Mesothelial cell of epicardium (in vitro differentiated cells): ENCODE results near the gene KAZN. TPM values are rescaled to one million over a fixed set of nuclear protein-coding genes. Genes with fewer than 3 reads are reported as not detected.

Source experiments
- DNase-seq, 2 experiments: peaks; one replicate each; pipeline ENCODE4 v3.0.0; 2021; ENCODE audit warnings: low spot score in 2 of 2; ENCODE audit not compliant: unreplicated experiment in 2 of 2
- H3K27ac Mint-ChIP-seq: 2 replicates; pipeline ENCODE4 v1.8.0; 2021; ENCODE audit warnings: mixed read lengths
- H3K27me3 Mint-ChIP-seq: 2 replicates; pipeline ENCODE4 v1.8.0; 2021; ENCODE audit warnings: low read depth, mixed read lengths
- H3K36me3 Mint-ChIP-seq: 2 replicates; pipeline ENCODE4 v1.8.0; 2021; ENCODE audit warnings: mixed read lengths
- H3K4me1 Mint-ChIP-seq: 2 replicates; pipeline ENCODE4 v1.8.0; 2021; ENCODE audit warnings: mixed read lengths
- H3K4me3 Mint-ChIP-seq: 2 replicates; pipeline ENCODE4 v1.8.0; 2021; ENCODE audit warnings: mild to moderate bottlenecking, moderate library complexity, mixed read lengths
- H3K9me3 Mint-ChIP-seq: 2 replicates; pipeline ENCODE4 v1.8.0; 2021; ENCODE audit warnings: mixed read lengths
- total RNA-seq: library from RNA; stranded (reverse); gene quantifications from 3 replicates; pipeline ENCODE4 v1.2.1, GENCODE V29; 2021
- TF ChIP-seq, protein P1 (sequence below): fragments of 200-600 bp; sonication (generic); IDR thresholded peaks from one replicate; pipeline ENCODE4 v1.5.0; 2021; ENCODE audit warnings: antibody characterized with exemption; ENCODE audit not compliant: unreplicated experiment

Gene KAZN
- total RNA-seq, 1 donor from 2014 or later, result 38.4 TPM

DNA sequence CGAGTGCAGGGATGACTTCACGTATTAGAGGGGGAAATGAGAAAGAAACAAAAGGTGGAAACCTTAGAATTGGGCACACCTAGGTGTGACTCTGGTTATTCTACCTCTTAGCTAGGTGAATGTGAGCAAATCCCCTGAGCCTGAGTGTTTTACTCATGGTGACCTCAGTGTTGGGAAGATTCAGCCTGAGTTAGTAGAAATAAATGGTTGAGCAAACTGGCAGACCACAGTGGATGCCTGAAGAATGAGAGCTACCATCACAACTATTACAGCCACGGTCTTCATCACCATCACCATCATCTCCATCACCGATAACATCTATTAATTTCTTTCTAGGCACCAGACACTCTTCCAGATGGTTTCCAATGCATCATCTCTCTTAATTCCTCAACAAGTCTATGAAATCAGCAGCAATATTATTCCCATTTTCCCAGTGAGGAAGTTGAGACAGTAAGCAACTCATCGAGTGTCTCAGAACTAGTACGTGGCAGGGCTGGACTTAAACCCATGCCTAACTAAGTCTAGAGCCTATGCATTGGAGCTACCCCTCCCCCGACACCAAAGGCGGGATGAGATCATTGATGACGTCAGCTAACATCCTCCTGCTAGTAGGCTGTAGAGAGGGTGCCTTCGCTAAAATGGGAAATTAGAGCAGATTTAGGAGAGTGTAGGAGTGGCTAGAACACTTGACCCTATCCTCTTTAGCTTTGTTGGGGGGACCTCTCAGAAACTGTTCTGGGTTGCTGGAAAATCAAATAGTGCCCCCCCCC, 7.9 kb upstream of the KAZN start:
- H3K36me3 Mint-ChIP-seq, result no peaks in the 10 kb centered on the region
- peaks cover 37% of the 10 kb centered on the region for H3K4me1 Mint-ChIP-seq
- H3K4me3 Mint-ChIP-seq, result no peak overlapping the region
- TF ChIP-seq, protein P1, sequence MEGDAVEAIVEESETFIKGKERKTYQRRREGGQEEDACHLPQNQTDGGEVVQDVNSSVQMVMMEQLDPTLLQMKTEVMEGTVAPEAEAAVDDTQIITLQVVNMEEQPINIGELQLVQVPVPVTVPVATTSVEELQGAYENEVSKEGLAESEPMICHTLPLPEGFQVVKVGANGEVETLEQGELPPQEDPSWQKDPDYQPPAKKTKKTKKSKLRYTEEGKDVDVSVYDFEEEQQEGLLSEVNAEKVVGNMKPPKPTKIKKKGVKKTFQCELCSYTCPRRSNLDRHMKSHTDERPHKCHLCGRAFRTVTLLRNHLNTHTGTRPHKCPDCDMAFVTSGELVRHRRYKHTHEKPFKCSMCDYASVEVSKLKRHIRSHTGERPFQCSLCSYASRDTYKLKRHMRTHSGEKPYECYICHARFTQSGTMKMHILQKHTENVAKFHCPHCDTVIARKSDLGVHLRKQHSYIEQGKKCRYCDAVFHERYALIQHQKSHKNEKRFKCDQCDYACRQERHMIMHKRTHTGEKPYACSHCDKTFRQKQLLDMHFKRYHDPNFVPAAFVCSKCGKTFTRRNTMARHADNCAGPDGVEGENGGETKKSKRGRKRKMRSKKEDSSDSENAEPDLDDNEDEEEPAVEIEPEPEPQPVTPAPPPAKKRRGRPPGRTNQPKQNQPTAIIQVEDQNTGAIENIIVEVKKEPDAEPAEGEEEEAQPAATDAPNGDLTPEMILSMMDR, result no peak
- no peaks in the 10 kb centered on the region for H3K9me3 Mint-ChIP-seq
- DNase-seq, result no peak
- no peak overlapping the region for H3K27ac Mint-ChIP-seq
- peaks cover 1% of the 10 kb centered on the region for H3K27me3 Mint-ChIP-seq

DNA sequence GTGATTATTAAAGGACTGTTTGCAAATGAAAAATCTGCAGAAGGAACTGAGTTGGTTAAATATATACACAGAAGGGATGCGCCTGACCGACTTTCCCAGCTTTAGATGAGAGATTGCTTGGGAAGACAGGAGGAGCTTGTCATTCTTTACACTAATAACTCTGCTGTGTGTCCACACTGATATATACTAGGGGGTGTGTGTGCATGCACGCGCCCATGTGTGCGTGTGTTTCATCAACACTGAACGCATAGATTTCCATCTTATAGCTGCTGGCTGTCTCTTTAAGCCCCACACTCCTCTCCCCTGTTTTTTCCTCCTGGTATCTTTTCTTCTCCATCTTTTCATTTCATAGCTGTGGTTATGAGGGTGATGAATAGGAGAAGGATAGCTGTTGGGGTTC, 6.9 kb upstream of the KAZN start:
- peaks cover 33% of the 10 kb centered on the region for H3K4me1 Mint-ChIP-seq
- no peaks in the 10 kb centered on the region for H3K36me3 Mint-ChIP-seq
- peak overlapping the region; percentile 43 for H3K27ac Mint-ChIP-seq
- peaks cover 1% of the 10 kb centered on the region for H3K27me3 Mint-ChIP-seq
- no peak overlapping the region for H3K4me3 Mint-ChIP-seq
- TF ChIP-seq, protein P1, result no peak
- no peak for DNase-seq
- no peaks in the 10 kb centered on the region for H3K9me3 Mint-ChIP-seq

DNA sequence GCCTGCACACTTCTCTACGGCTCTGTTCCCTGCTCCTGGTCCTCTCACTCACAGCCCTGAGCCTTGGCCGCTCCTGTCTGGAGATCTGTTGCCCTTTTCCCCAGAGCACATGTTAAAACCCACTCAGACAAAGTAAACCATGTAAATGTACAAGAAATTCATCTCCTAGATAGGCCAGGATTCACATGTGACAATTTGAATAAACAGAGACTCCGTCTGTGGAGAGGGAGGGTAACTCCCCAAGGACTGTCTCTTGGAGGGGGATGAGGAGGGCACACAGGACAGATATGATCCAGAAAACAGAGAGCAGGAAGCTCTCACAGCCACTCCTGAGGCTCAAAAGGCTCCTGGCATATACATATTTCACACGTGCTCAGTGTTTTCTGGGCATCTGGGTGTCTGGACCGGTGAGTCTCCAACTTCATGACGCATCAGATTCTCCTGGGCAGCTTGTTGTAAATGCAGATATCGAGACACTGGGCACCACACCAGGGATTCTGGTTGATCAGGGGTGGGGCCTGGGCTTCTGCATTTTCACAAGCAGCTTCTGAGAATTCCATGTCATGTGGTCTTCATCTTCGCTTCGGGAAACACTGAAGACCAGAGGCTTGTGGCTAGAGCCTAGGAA, 6.4 kb upstream of the KAZN start:
- peaks cover 33% of the 10 kb centered on the region for H3K4me1 Mint-ChIP-seq

DNA sequence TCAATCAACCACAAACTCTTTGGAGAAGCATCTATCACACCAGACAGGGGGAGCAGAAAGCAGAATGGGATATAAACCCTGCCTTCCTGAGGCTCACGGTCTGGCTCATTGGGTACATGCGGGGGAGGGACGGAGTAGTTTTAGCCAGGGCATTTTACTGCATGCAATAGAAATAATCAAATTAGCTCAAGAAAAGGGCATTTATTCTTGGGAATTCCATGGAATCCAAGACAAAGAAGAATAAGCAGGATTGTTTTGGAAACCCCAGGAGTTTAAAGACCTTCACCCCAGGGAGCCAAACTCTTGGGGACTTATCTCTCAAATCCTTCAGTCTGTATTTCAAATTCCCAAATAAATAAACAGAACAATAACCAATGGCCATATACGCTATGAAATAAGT, 5.2 kb upstream of the KAZN start:
- Mint-ChIP-seq H3K27ac (no peak overlapping the region), H3K36me3 (no peaks in the 10 kb centered on the region), H3K4me1 (peaks cover 39% of the 10 kb centered on the region), H3K4me3 (no peak overlapping the region), H3K9me3 (no peaks in the 10 kb centered on the region), H3K27me3 (peaks cover 1% of the 10 kb centered on the region)
- DNase-seq, result no peak
- TF ChIP-seq, protein P1, result no peak

More for the DNA sequence above, 6.4 kb upstream of the KAZN start:
- TF ChIP-seq, protein P1, result no peak
- H3K4me3 Mint-ChIP-seq, result no peak overlapping the region
- H3K27me3 Mint-ChIP-seq, result peaks cover 1% of the 10 kb centered on the region
- no peaks in the 10 kb centered on the region for H3K36me3 Mint-ChIP-seq
- DNase-seq, result no peak
- H3K9me3 Mint-ChIP-seq, result no peaks in the 10 kb centered on the region
- peak overlapping the region; percentile 43 for H3K27ac Mint-ChIP-seq

DNA sequence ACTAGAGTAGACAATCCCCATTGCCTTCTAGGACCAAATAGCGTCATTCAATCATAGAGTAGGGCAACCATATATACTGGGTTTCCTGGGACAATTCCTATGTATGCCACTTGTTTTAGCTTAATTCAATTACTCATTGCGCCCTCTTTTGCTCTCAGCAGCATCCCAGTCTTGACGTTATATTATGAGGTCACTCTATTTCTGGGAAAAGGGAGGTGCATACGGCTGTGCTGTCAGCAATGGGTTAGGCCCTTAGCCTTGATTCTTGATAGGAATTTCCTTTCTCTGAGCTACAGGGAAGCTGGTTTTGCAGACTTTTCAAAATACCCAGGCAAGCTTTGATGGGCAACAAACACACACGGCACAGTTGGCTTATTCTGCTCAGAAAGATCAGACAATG, 4.4 kb upstream of the KAZN start:
- peaks cover 39% of the 10 kb centered on the region for H3K4me1 Mint-ChIP-seq
- no peaks in the 10 kb centered on the region for H3K9me3 Mint-ChIP-seq
- DNase-seq, result no peak
- H3K27me3 Mint-ChIP-seq, result peaks cover 1% of the 10 kb centered on the region
- H3K27ac Mint-ChIP-seq, result no peak overlapping the region
- TF ChIP-seq, protein P1, result no peak
- H3K4me3 Mint-ChIP-seq, result no peak overlapping the region
- H3K36me3 Mint-ChIP-seq, result no peaks in the 10 kb centered on the region
